OCI-LY3 (cell line): ENCODE data around the gene R3HDM2.

Experiments
- CTCF ChIP-seq: fragments of 200-600, 300-600 bp; sonication (generic); IDR thresholded peaks from 2 replicates; pipeline ENCODE4 v1.5.1; 2014; ENCODE audit warnings: antibody characterized with exemption, low read length, low read depth
- EZH2phosphoT487 ChIP-seq: fragments of 200-600 bp; shearing (Covaris generic); IDR thresholded peaks from 2 replicates; pipeline ENCODE4 v1.6.1; 2018; ENCODE audit warnings: antibody characterized with exemption, mixed run types, low read depth

- TF ChIP-seq CTCF = no peak
- TF ChIP-seq EZH2phosphoT487 = no peak
Measured at GRCh38 chr12:57215065-57215464, 215.8 kb downstream of the R3HDM2 start.
